H1 (cell line): ENCODE measurements around the gene HSPA6. TPM values are rescaled to one million over a fixed set of nuclear protein-coding genes. Genes with fewer than 3 reads are reported as not detected.
"Not testable (repeated sequence)": the region's sequence is repeated elsewhere in the genome, so short reads cannot be mapped to it uniquely, and the experiment has no call there.

ENCODE experiments used
- CTCF ChIA-PET: fragments of 300-600 bp; sonication (Branson Sonifier 250); formaldehyde crosslinking; loops from one replicate; lab custom pipeline; 2021; ENCODE audit not compliant: partially characterized antibody; lab: Charles Lee
- POLR2A ChIA-PET: fragments of 300-600 bp; sonication (Branson Sonifier 250); formaldehyde crosslinking; loops from one replicate; lab custom pipeline; 2021; ENCODE audit warnings: inconsistent platforms; ENCODE audit not compliant: partially characterized antibody; lab: Charles Lee
- DNase-seq, 2 experiments: peaks; one replicate each; pipeline versions ENCODE4 v3.0.0 to v3.0.0-alpha.2; 2010 to 2022; ENCODE audit warnings: low spot score in 2 of 2, low read depth in 1 of 2, mixed read lengths in 1 of 2
- FAIRE-seq: peaks from 2 replicates; lab custom pipeline; 2011; peaks lifted over from hg19 to GRCh38; lab: Jason Lieb, UNC
- H2AFZ ChIP-seq: 2 replicates; pipeline ENCODE4 v1.8.1; 2012; ENCODE audit warnings: low read length, inconsistent platforms
- H2AK5ac ChIP-seq: 2 replicates; pipeline ENCODE4 v1.6.1; 2013; ENCODE audit warnings: low read depth, low read length
- H2BK120ac ChIP-seq: replicated peaks from 2 replicates; pipeline ENCODE3; 2013; ENCODE audit warnings: low read depth, low read length, inconsistent platforms
- H2BK12ac ChIP-seq: 2 replicates; pipeline ENCODE4 v1.6.1; 2013; ENCODE audit warnings: low read depth, low read length
- H2BK15ac ChIP-seq: 2 replicates; pipeline ENCODE4 v1.6.1; 2013; ENCODE audit warnings: low read length
- H2BK20ac ChIP-seq: 2 replicates; pipeline ENCODE4 v1.6.1; 2013; ENCODE audit warnings: low read length
- H2BK5ac ChIP-seq: 2 replicates; pipeline ENCODE4 v1.6.1; 2013; ENCODE audit warnings: low read depth, low read length
- H3K14ac ChIP-seq: 2 replicates; pipeline ENCODE4 v1.6.1; 2013; ENCODE audit warnings: inconsistent platforms; ENCODE audit not compliant: insufficient read length
- H3K18ac ChIP-seq: 2 replicates; pipeline ENCODE4 v1.6.1; 2013; ENCODE audit warnings: low read length; ENCODE audit errors: extremely low read depth
- H3K23ac ChIP-seq: 2 replicates; pipeline ENCODE4 v1.6.1; 2013; ENCODE audit warnings: inconsistent platforms; ENCODE audit not compliant: insufficient read length
- H3K23me2 ChIP-seq: 2 replicates; pipeline ENCODE4 v1.6.1; 2013; ENCODE audit warnings: low read depth, low read length
- H3K27ac ChIP-seq: 2 replicates; pipeline ENCODE4 v1.6.1; 2011; ENCODE audit warnings: low read depth, low read length, inconsistent platforms
- H3K27me3 ChIP-seq, 4 experiments: replicated peaks in 1 of 4; 1 replicate in 1 of 4; 2 replicates in 3 of 4; pipeline versions ENCODE4 v1.6.1 to v1.8.1; 2011 to 2013; ENCODE audit warnings: low read length in 3 of 4, mild to moderate bottlenecking in 3 of 4, inconsistent platforms in 2 of 4, mixed read lengths in 2 of 4, moderate library complexity in 1 of 4; ENCODE audit not compliant: control insufficient read depth in 3 of 4, insufficient read depth in 3 of 4; ENCODE audit errors: extremely low read depth in 1 of 4
- H3K36me3 ChIP-seq, 4 experiments: 2 replicates each; pipeline versions ENCODE4 v1.6.1 to v1.8.1; 2011 to 2013; ENCODE audit warnings: mild to moderate bottlenecking in 4 of 4, low read length in 3 of 4, moderate library complexity in 2 of 4, control low read depth in 1 of 4, inconsistent platforms in 1 of 4; ENCODE audit not compliant: insufficient read depth in 4 of 4, control insufficient read depth in 2 of 4
- H3K4ac ChIP-seq: replicated peaks from 2 replicates; pipeline ENCODE3; 2013; ENCODE audit warnings: low read length, low read depth, mixed read lengths, inconsistent platforms; ENCODE audit not compliant: insufficient read length
- H3K4me1 ChIP-seq, 4 experiments: replicated peaks in 1 of 4; 1 replicate in 1 of 4; 2 replicates in 3 of 4; pipeline versions ENCODE4 v1.6.1 to v1.8.1; 2011 to 2013; ENCODE audit warnings: low read length in 3 of 4, inconsistent platforms in 2 of 4, mixed read lengths in 1 of 4; ENCODE audit not compliant: insufficient read depth in 4 of 4, control insufficient read depth in 3 of 4
- H3K4me2 ChIP-seq, 2 experiments: 2 replicates each; pipeline versions ENCODE4 v1.6.1 to v1.8.1; 2011 to 2013; ENCODE audit warnings: low read depth in 2 of 2, low read length in 2 of 2, control low read depth in 1 of 2, inconsistent platforms in 1 of 2, mild to moderate bottlenecking in 1 of 2; ENCODE audit not compliant: insufficient read depth in 1 of 2
- H3K4me3 ChIP-seq, 4 experiments: fragments of 200-600, 300-600 bp in 1 of 4; sonication (generic), shearing (Covaris generic), sonication (Bioruptor Twin) in 1 of 4; 2 replicates each; pipeline versions ENCODE4 v1.5.1 to v1.8.1; 2011 to 2016; ENCODE audit warnings: low read length in 4 of 4, low read depth in 3 of 4, control low read depth in 2 of 4, inconsistent platforms in 2 of 4, mild to moderate bottlenecking in 2 of 4, mixed read lengths in 1 of 4, moderate library complexity in 1 of 4; ENCODE audit not compliant: insufficient read depth in 2 of 4; ENCODE audit errors: extremely low read depth in 1 of 4
- H3K56ac ChIP-seq: replicated peaks from 2 replicates; pipeline ENCODE3; 2013; ENCODE audit warnings: low read depth, mild to moderate bottlenecking, mixed read lengths, low read length, inconsistent platforms; ENCODE audit not compliant: insufficient read length
- H3K79me1 ChIP-seq: 2 replicates; pipeline ENCODE4 v1.6.1; 2013; ENCODE audit warnings: low read depth, low read length, control low read depth
- H3K79me2 ChIP-seq, 2 experiments: 2 replicates each; pipeline versions ENCODE4 v1.6.1 to v1.8.1; 2012 to 2013; ENCODE audit warnings: low read length in 2 of 2, mild to moderate bottlenecking in 2 of 2, inconsistent platforms in 1 of 2; ENCODE audit not compliant: insufficient read depth in 2 of 2, control insufficient read depth in 1 of 2
- H3K9ac ChIP-seq, 4 experiments: replicated peaks in 1 of 4; 1 replicate in 1 of 4; 2 replicates in 3 of 4; pipeline versions ENCODE4 v1.6.1 to v1.8.1; 2011 to 2013; ENCODE audit warnings: low read depth in 3 of 4, low read length in 3 of 4, control low read depth in 2 of 4, mild to moderate bottlenecking in 2 of 4, moderate library complexity in 2 of 4, inconsistent platforms in 1 of 4; ENCODE audit errors: extremely low read depth in 1 of 4
- H3K9me3 ChIP-seq, 2 experiments: 2 replicates each; pipeline versions ENCODE4 v1.6.1 to v1.8.1; 2012 to 2013; ENCODE audit warnings: mild to moderate bottlenecking in 2 of 2, moderate library complexity in 2 of 2, control low read depth in 1 of 2, inconsistent platforms in 1 of 2, low read depth in 1 of 2, low read length in 1 of 2, mixed read lengths in 1 of 2; ENCODE audit not compliant: insufficient read depth in 2 of 2
- H4K20me1 ChIP-seq, 2 experiments: replicated peaks in 1 of 2; 2 replicates each; pipeline versions ENCODE3 to v1.8.1; 2011 to 2013; ENCODE audit warnings: inconsistent platforms in 2 of 2, low read length in 2 of 2, mild to moderate bottlenecking in 1 of 2; ENCODE audit not compliant: insufficient read depth in 2 of 2, control insufficient read depth in 1 of 2
- H4K5ac ChIP-seq: 2 replicates; pipeline ENCODE4 v1.6.1; 2013; ENCODE audit warnings: low read length, low read depth, mixed read lengths, inconsistent platforms; ENCODE audit not compliant: insufficient read length
- H4K8ac ChIP-seq: 2 replicates; pipeline ENCODE4 v1.8.0; 2013; ENCODE audit warnings: mild to moderate bottlenecking, moderate library complexity, low read length, inconsistent platforms; ENCODE audit not compliant: insufficient read depth; ENCODE audit errors: extremely low read depth
- H4K91ac ChIP-seq: replicated peaks from 2 replicates; pipeline ENCODE3; 2013; ENCODE audit warnings: low read length, mixed read lengths, inconsistent platforms; ENCODE audit not compliant: insufficient read length
- WGBS, 2 experiments: shearing (Covaris generic) in 1 of 2; methylation state at CpG; one replicate each; pipeline versions ENCODE4 v1.1.6 to v1.1.7; 2013 to 2015; ENCODE audit warnings: low lambda C conversion rate in 2 of 2, mixed read lengths in 2 of 2, inconsistent platforms in 1 of 2, low coverage in 1 of 2, missing lambda C conversion rate in 1 of 2; ENCODE audit not compliant: insufficient replicate concordance in 2 of 2, insufficient coverage in 1 of 2, insufficient read length in 1 of 2; ENCODE audit errors: extremely low coverage in 1 of 2, missing lambda C conversion rate in 1 of 2; 5-methylcytosine and 5-hydroxymethylcytosine counted together
- polyA plus RNA-seq, 7 experiments: library from polyadenylated mRNA; depleted of rRNA in 3 of 7; stranded (reverse) in 5 of 7; unstranded in 2 of 7; fragments of >200 nt in 5 of 7; fragments of 200-250 nt in 2 of 7; gene quantifications; 1 replicate in 5 of 7; 2 replicates in 1 of 7; 4 replicates in 1 of 7; pipeline versions ENCODE4 v1.2.1 to v1.2.3, GENCODE V29; 2011 to 2013; ENCODE audit warnings: missing spikeins in 2 of 7, mixed read lengths in 2 of 7
- total RNA-seq: library from RNA; stranded (reverse); fragmentation: NEBNext Ultra II Directional; extraction: Animal tissue kit (Norgen Biotek cat#: 25700); gene quantifications from 2 replicates; pipeline ENCODE4 v1.2.1, GENCODE V29; 2021

HSPA6 gene
- total and polyA plus RNA-seq, 2 of the 8 experiments (the other 6 are each of a cell fraction or from before 2014, with no cell fraction given), result 0.06 to 0.15 TPM

- H3K79me1 ChIP-seq, H3K9ac ChIP-seq, H2BK120ac ChIP-seq, FAIRE-seq, H3K36me3 ChIP-seq, H3K27ac ChIP-seq, H3K23me2 ChIP-seq, H4K20me1 ChIP-seq, H2BK12ac ChIP-seq, H2AFZ ChIP-seq, H3K56ac ChIP-seq, POLR2A ChIA-PET, H4K8ac ChIP-seq, H2BK20ac ChIP-seq, H4K5ac ChIP-seq, H3K4me1 ChIP-seq, H3K14ac ChIP-seq, H3K9me3 ChIP-seq, H2AK5ac ChIP-seq, H3K23ac ChIP-seq, DNase-seq, H3K18ac ChIP-seq, H3K4ac ChIP-seq, H2BK5ac ChIP-seq, H2BK15ac ChIP-seq, H4K91ac ChIP-seq, H3K79me2 ChIP-seq: not testable (repeated sequence)
- CTCF ChIA-PET, result interaction anchor here (1.3 kb wide), 1 partner anchor 36 kb away, joined by 4 read pairs; no protein-coding TSS in a partner anchor
- Histone ChIP-seq H3K4me2 (peak overlapping the region in 1 of 2 experiments; percentile 49; a peak in 3 of 4 replicates), H3K4me3 (peak overlapping the region in 2 of 4 experiments; percentile 22 to 68; a peak in 3 of 8 replicates), H3K27me3 (peaks cover 11 to 21% (median 16%) of the 10 kb centered on the region in 4 experiments; a peak in 6 of 7 replicates)
- WGBS, 2 experiments, result 76% methylated on average over 19 of the region's 20 CpGs; no CpG with 5 or more reads in 1 of the 2 experiments
These were observed 1.1 kb upstream of the HSPA6 start for GRCh38 chr1:161523041-161523816.
